SK-N-SH treated with all-trans-retinoic acid at 6 μM for 48 hours (cell line): ENCODE measurements around the gene P2RY1.

Experiments
- ATAC-seq: fragments of 200-7000 bp; cut with Tn5 transposase; 3 replicates; pipeline ENCODE4 v1.9.1; 2020; ENCODE audit warnings: mild to moderate bottlenecking, moderate library complexity
- BACH2 ChIP-seq: fragments of 250-450 bp; sonication (Bioruptor Pico); IDR thresholded peaks from 2 replicates; pipeline ENCODE4 v1.9.0; 2021; ENCODE audit warnings: mild to moderate bottlenecking, borderline replicate concordance
- CREB5 ChIP-seq: fragments of 250-450 bp; sonication (Bioruptor Pico); IDR thresholded peaks from 2 replicates; pipeline ENCODE4 v1.5.1; 2020; ENCODE audit warnings: low read depth, mild to moderate bottlenecking, moderate library complexity
- CSDC2 ChIP-seq: fragments of 250-450 bp; sonication (Bioruptor Pico); IDR thresholded peaks from 2 replicates; pipeline ENCODE4 v1.5.0; 2020; ENCODE audit warnings: mild to moderate bottlenecking, moderate library complexity
- CSRNP3 ChIP-seq: fragments of 250-450 bp; sonication (Bioruptor Pico); IDR thresholded peaks from 2 replicates; pipeline ENCODE4 v1.5.1; 2021; ENCODE audit warnings: mild to moderate bottlenecking, moderate library complexity
- ESRRG ChIP-seq: fragments of 250-450 bp; sonication (Bioruptor Pico); IDR thresholded peaks from 2 replicates; pipeline ENCODE4 v1.6.1; 2021; ENCODE audit warnings: mild to moderate bottlenecking
- GLIS3 ChIP-seq: fragments of 250-450 bp; sonication (Bioruptor Pico); IDR thresholded peaks from 2 replicates; pipeline ENCODE4 v1.5.0; 2020; ENCODE audit warnings: mild to moderate bottlenecking, moderate library complexity
- ISL1 ChIP-seq: fragments of 250-450 bp; sonication (Bioruptor Pico); IDR thresholded peaks from 2 replicates; pipeline ENCODE4 v2.1.2; 2022; ENCODE audit warnings: mild to moderate bottlenecking, moderate library complexity
- OSR1 ChIP-seq: fragments of 250-450 bp; sonication (Bioruptor Pico); IDR thresholded peaks from 2 replicates; pipeline ENCODE4 v1.8.0; 2022; ENCODE audit warnings: moderate library complexity, mild to moderate bottlenecking, inconsistent platforms
- POU6F1 ChIP-seq: fragments of 250-450 bp; sonication (Bioruptor Pico); IDR thresholded peaks from 2 replicates; pipeline ENCODE4 v1.8.0; 2021; ENCODE audit warnings: low read depth, mild to moderate bottlenecking, moderate library complexity, borderline replicate concordance
- PPARA ChIP-seq: fragments of 250-450 bp; sonication (Bioruptor Pico); IDR thresholded peaks from 2 replicates; pipeline ENCODE4 v1.5.0; 2020; ENCODE audit warnings: mild to moderate bottlenecking, borderline replicate concordance
- RARB ChIP-seq: fragments of 250-450 bp; sonication (Bioruptor Pico); IDR thresholded peaks from 2 replicates; pipeline ENCODE4 v1.8.0; 2021; ENCODE audit warnings: mild to moderate bottlenecking, moderate library complexity
- TOX ChIP-seq: fragments of 250-450 bp; sonication (Bioruptor Pico); IDR thresholded peaks from 2 replicates; pipeline ENCODE4 v1.8.0; 2021; ENCODE audit warnings: mild to moderate bottlenecking, moderate library complexity, borderline replicate concordance
- TSHZ2 ChIP-seq: fragments of 250-450 bp; sonication (Bioruptor Pico); IDR thresholded peaks from 2 replicates; pipeline ENCODE4 v1.5.0; 2020; ENCODE audit warnings: mild to moderate bottlenecking, moderate library complexity
- ZC3H10 ChIP-seq: fragments of 250-450 bp; sonication (Bioruptor Pico); IDR thresholded peaks from 2 replicates; pipeline ENCODE4 v1.5.1; 2021; ENCODE audit warnings: mild to moderate bottlenecking, moderate library complexity
- ZFP3 ChIP-seq: fragments of 250-450 bp; sonication (Bioruptor Pico); IDR thresholded peaks from 2 replicates; pipeline ENCODE4 v1.5.0; 2020; ENCODE audit warnings: mild to moderate bottlenecking, moderate library complexity
- ZFP30 ChIP-seq: fragments of 450-650 bp; formaldehyde crosslinking; IDR thresholded peaks from 2 replicates; pipeline ENCODE4 v1.5.0; 2022; ENCODE audit warnings: mild to moderate bottlenecking, moderate library complexity
- ZNF70 ChIP-seq: fragments of 450-650 bp; formaldehyde crosslinking; IDR thresholded peaks from 2 replicates; pipeline ENCODE4 v1.5.0; 2020; ENCODE audit warnings: mild to moderate bottlenecking, moderate library complexity
- ZNF8 ChIP-seq: fragments of 450-650 bp; formaldehyde crosslinking; IDR thresholded peaks from 2 replicates; pipeline ENCODE4 v1.5.0; 2020; ENCODE audit warnings: mild to moderate bottlenecking, moderate library complexity

The P2RY1 gene

GRCh38 chr3:152832046-152832445 is 2.9 kb upstream of the P2RY1 start (continued):
- TF ChIP-seq CSRNP3 = no peak
- TF ChIP-seq RARB (CRISPR knock-in tag) = no peak
- no peak for TF ChIP-seq TOX (CRISPR knock-in tag)
- no peak for TF ChIP-seq POU6F1 (CRISPR knock-in tag)
- no peak for TF ChIP-seq CSDC2 (CRISPR knock-in tag)
- no peak for TF ChIP-seq ZFP3 (CRISPR knock-in tag)
- no peak for TF ChIP-seq ZNF70 (CRISPR knock-in tag)
- TF ChIP-seq, all 23 proteins: peak for 0

- no peak for ATAC-seq
- no peak for TF ChIP-seq BACH2 (CRISPR knock-in tag)
- no peak for TF ChIP-seq ZC3H10 (CRISPR knock-in tag)
- no peak for TF ChIP-seq RARB (CRISPR knock-in tag)
- no peak for TF ChIP-seq PPARA (CRISPR knock-in tag)
- no peak for TF ChIP-seq ZFP3 (CRISPR knock-in tag)
- TF ChIP-seq GLIS3 (CRISPR knock-in tag) = no peak
- TF ChIP-seq ZNF70 (CRISPR knock-in tag) = no peak
- TF ChIP-seq TSHZ2 (CRISPR knock-in tag) = no peak
- TF ChIP-seq ISL1 = no peak
- TF ChIP-seq CSDC2 (CRISPR knock-in tag) = no peak
Measured at GRCh38 chr3:152833089-152833488, 1.8 kb upstream of the P2RY1 start.

- peak; percentile 61 for ATAC-seq
- TF ChIP-seq GLIS3 (CRISPR knock-in tag) (no peak), ESRRG (no peak), CREB5 (no peak), ISL1 (no peak), ZNF8 (CRISPR knock-in tag) (no peak), PPARA (CRISPR knock-in tag) (no peak)
Measured at GRCh38 chr3:152834191-152834775, 648 bp upstream of the P2RY1 start.

GRCh38 chr3:152835601-152836102 is 721 bp downstream of the P2RY1 start:
- TF ChIP-seq TSHZ2 (CRISPR knock-in tag) (no peak), CREB5 (no peak), ESRRG (no peak), OSR1 (CRISPR knock-in tag) (no peak), ZFP30 (CRISPR knock-in tag) (no peak)
- ATAC-seq = peak; percentile 36; the same call in 2 of the 3 replicates
